IMR-90 (cell line): ENCODE data around the gene FAM174B. TPM values are rescaled to one million over a fixed set of nuclear protein-coding genes. Genes with fewer than 3 reads are reported as not detected.

Source experiments
- ATAC-seq: fragments of 200-7000 bp; cut with Tn5 transposase; 2 replicates; pipeline ENCODE4 v1.9.1; 2020; ENCODE audit warnings: low read depth, mild to moderate bottlenecking, moderate library complexity
- BruUV-seq: library from RNA; stranded (reverse); fragments of 400-500 nt; replicated peaks from 2 replicates; lab custom pipeline; 2021; lab: Mats Ljungman, UMichigan
- CTCF ChIA-PET: fragments of 300-600 bp; formaldehyde crosslinking; extraction: SDS; loops from one replicate; lab custom pipeline; 2021; ENCODE audit warnings: antibody characterized with exemption; lab: Yijun Ruan, JAX
- POLR2A ChIA-PET: fragments of 300-600 bp; sonication (Branson Sonifier 250); formaldehyde crosslinking; loops from one replicate; lab custom pipeline; 2022; ENCODE audit warnings: antibody characterized with exemption; ENCODE audit not compliant: unreplicated experiment; lab: Charles Lee
- DNase-seq: peaks from one replicate; pipeline ENCODE4 v3.0.0; 2013
- H2AFZ ChIP-seq: replicated peaks from 2 replicates; pipeline ENCODE3; 2013; ENCODE audit warnings: low read length, mild to moderate bottlenecking; ENCODE audit not compliant: poor library complexity
- H2AK5ac ChIP-seq: 2 replicates; pipeline ENCODE4 v1.6.1; 2013; ENCODE audit warnings: low read depth, low read length, inconsistent platforms
- H2AK9ac ChIP-seq: replicated peaks from 2 replicates; pipeline ENCODE3; 2013; ENCODE audit warnings: mild to moderate bottlenecking, low read depth, low read length, moderate library complexity; ENCODE audit not compliant: poor library complexity
- H2BK120ac ChIP-seq: 2 replicates; pipeline ENCODE4 v1.6.1; 2013; ENCODE audit warnings: low read depth, low read length, inconsistent platforms
- H2BK15ac ChIP-seq: 3 replicates; pipeline ENCODE4 v1.6.1; 2013; ENCODE audit warnings: low read depth, low read length, inconsistent platforms
- H2BK20ac ChIP-seq: 2 replicates; pipeline ENCODE4 v1.6.1; 2013; ENCODE audit warnings: low read depth, mild to moderate bottlenecking, inconsistent platforms, low read length, moderate library complexity
- H2BK5ac ChIP-seq: 2 replicates; pipeline ENCODE4 v1.6.1; 2013; ENCODE audit warnings: mild to moderate bottlenecking, low read depth, low read length, inconsistent platforms; ENCODE audit not compliant: poor library complexity, severe bottlenecking
- H3K14ac ChIP-seq: replicated peaks from 2 replicates; pipeline ENCODE4 v1.6.1; 2013; ENCODE audit warnings: low read depth, low read length, inconsistent platforms
- H3K18ac ChIP-seq: 2 replicates; pipeline ENCODE4 v1.6.1; 2013; ENCODE audit warnings: low read depth, low read length, control low read depth
- H3K23ac ChIP-seq: 2 replicates; pipeline ENCODE4 v1.6.1; 2013; ENCODE audit warnings: low read depth, low read length, inconsistent platforms
- H3K27ac ChIP-seq: 2 replicates; pipeline ENCODE4 v1.5.1; 2013; ENCODE audit warnings: mild to moderate bottlenecking, control low read depth, low read length; ENCODE audit not compliant: insufficient read depth
- H3K27me3 ChIP-seq: 2 replicates; pipeline ENCODE4 v1.6.1; 2013; ENCODE audit warnings: low read length; ENCODE audit not compliant: control insufficient read depth, insufficient read depth
- H3K36me3 ChIP-seq: 2 replicates; pipeline ENCODE4 v1.6.1; 2013; ENCODE audit warnings: low read length, mixed read lengths; ENCODE audit not compliant: control insufficient read depth, insufficient read depth
- H3K4ac ChIP-seq: 2 replicates; pipeline ENCODE4 v1.6.1; 2013; ENCODE audit warnings: low read depth, low read length, inconsistent platforms
- H3K4me1 ChIP-seq: 2 replicates; pipeline ENCODE4 v1.6.1; 2013; ENCODE audit warnings: low read length, mixed read lengths; ENCODE audit not compliant: control insufficient read depth, insufficient read depth
- H3K4me2 ChIP-seq: 2 replicates; pipeline ENCODE4 v1.6.1; 2013; ENCODE audit warnings: low read depth, mild to moderate bottlenecking, control low read depth, low read length, moderate library complexity
- H3K4me3 ChIP-seq: 2 replicates; pipeline ENCODE4 v1.5.1; 2013; ENCODE audit warnings: low read depth, mild to moderate bottlenecking, control low read depth, low read length, moderate library complexity; ENCODE audit not compliant: insufficient read depth
- H3K56ac ChIP-seq: 2 replicates; pipeline ENCODE4 v1.6.1; 2013; ENCODE audit warnings: low read length, inconsistent platforms; ENCODE audit not compliant: insufficient read depth; ENCODE audit errors: extremely low read depth
- H3K79me1 ChIP-seq, 2 experiments: 2 replicates each; pipeline ENCODE4 v1.6.1; 2013; ENCODE audit warnings: low read length in 2 of 2, inconsistent platforms in 1 of 2, low read depth in 1 of 2
- H3K9ac ChIP-seq: 2 replicates; pipeline ENCODE4 v1.6.1; 2013; ENCODE audit warnings: low read depth, low read length, control low read depth
- H3K9me1 ChIP-seq: 2 replicates; pipeline ENCODE4 v1.6.1; 2013; ENCODE audit warnings: low read length, inconsistent platforms; ENCODE audit not compliant: insufficient read depth
- H3K9me3 ChIP-seq: 2 replicates; pipeline ENCODE4 v1.6.1; 2013; ENCODE audit warnings: low read length; ENCODE audit not compliant: control insufficient read depth, insufficient read depth
- H4K20me1 ChIP-seq: 2 replicates; pipeline ENCODE4 v1.6.1; 2013; ENCODE audit warnings: low read length, inconsistent platforms; ENCODE audit not compliant: insufficient read depth
- H4K5ac ChIP-seq: 2 replicates; pipeline ENCODE4 v1.6.1; 2013; ENCODE audit warnings: mild to moderate bottlenecking, low read depth, low read length, control low read depth
- H4K8ac ChIP-seq, 2 experiments: 2 replicates each; pipeline ENCODE4 v1.6.1; 2013; ENCODE audit warnings: low read depth in 2 of 2, low read length in 2 of 2, control low read depth in 1 of 2, inconsistent platforms in 1 of 2
- H4K91ac ChIP-seq: 2 replicates; pipeline ENCODE4 v1.6.1; 2013; ENCODE audit warnings: low read depth, low read length, inconsistent platforms; ENCODE audit not compliant: insufficient read depth
- BHLHE40 ChIP-seq: fragments of 150-350 bp; IDR thresholded peaks from 2 replicates; pipeline ENCODE4 v1.6.1; 2016; ENCODE audit warnings: mild to moderate bottlenecking, low read depth, low read length
- CTCF ChIP-seq: conservative IDR thresholded peaks from 2 replicates; pipeline ENCODE4 v1.5.1; 2012; ENCODE audit warnings: mild to moderate bottlenecking, low read depth, low read length, improper control_type of control experiment
- ELK1 ChIP-seq: fragments of 150-350 bp; IDR thresholded peaks from 2 replicates; pipeline ENCODE4 v1.6.1; 2016; ENCODE audit warnings: low read depth, mild to moderate bottlenecking, low read length, moderate library complexity, borderline replicate concordance
- MAFK ChIP-seq: IDR thresholded peaks from 2 replicates; pipeline ENCODE4 v1.6.1; 2012; ENCODE audit warnings: low read depth, low read length, improper control_type of control experiment
- MAZ ChIP-seq: IDR thresholded peaks from 2 replicates; pipeline ENCODE4 v1.6.1; 2012; ENCODE audit warnings: low read depth, mild to moderate bottlenecking, low read length, improper control_type of control experiment, moderate library complexity, borderline replicate concordance
- NFE2L2 ChIP-seq: fragments of 150-350 bp; IDR thresholded peaks from 2 replicates; pipeline ENCODE4 v1.6.1; 2016; ENCODE audit warnings: low read depth, mild to moderate bottlenecking, low read length
- POLR2A ChIP-seq: IDR thresholded peaks from 2 replicates; pipeline ENCODE4 v1.6.1; 2012; ENCODE audit warnings: mild to moderate bottlenecking, low read depth, low read length
- RAD21 ChIP-seq: IDR thresholded peaks from 2 replicates; pipeline ENCODE4 v1.6.1; 2012; ENCODE audit warnings: low read length, improper control_type of control experiment
- RCOR1 ChIP-seq: IDR thresholded peaks from 2 replicates; pipeline ENCODE4 v1.6.1; 2012; ENCODE audit warnings: mild to moderate bottlenecking, low read length, improper control_type of control experiment; ENCODE audit not compliant: insufficient replicate concordance
- RFX5 ChIP-seq: IDR thresholded peaks from 2 replicates; pipeline ENCODE4 v1.8.0; 2012; ENCODE audit warnings: low read depth, mild to moderate bottlenecking, low read length, moderate library complexity
- SMC3 ChIP-seq: fragments of 150-350 bp; IDR thresholded peaks from 2 replicates; pipeline ENCODE4 v1.6.1; 2016; ENCODE audit warnings: low read depth, mild to moderate bottlenecking, antibody characterized with exemption, low read length, moderate library complexity
- USF2 ChIP-seq: fragments of 150-350 bp; IDR thresholded peaks from 2 replicates; pipeline ENCODE4 v1.6.1; 2017; ENCODE audit warnings: mild to moderate bottlenecking, antibody characterized with exemption, low read length, low read depth
- WGBS, 2 experiments: methylation state at CpG; one replicate each; pipeline versions ENCODE4 v1.1.5 to v1.1.7; 2013; ENCODE audit warnings: missing lambda C conversion rate in 2 of 2; ENCODE audit not compliant: insufficient read length in 1 of 2; ENCODE audit errors: extremely low coverage in 2 of 2; 5-methylcytosine and 5-hydroxymethylcytosine counted together
- dilution Hi-C: fragments of 300-500 bp; cut with HindIII; formaldehyde crosslinking; loops from one replicate; pipeline ENCODE4 v1.14.3; 2018; ENCODE audit warnings: low sequenced_read_pairs; ENCODE audit not compliant: unreplicated experiment
- in situ Hi-C: fragments of 300-500 bp; cut with MboI; formaldehyde crosslinking; loops from 3 replicates; pipeline ENCODE4 v1.14.3; 2019; ENCODE audit warnings: low sequenced_read_pairs, inconsistent platforms, mixed read lengths
- intact Hi-C: fragments of 100-400 bp; cut with micrococcal nuclease; formaldehyde crosslinking; loops from 2 replicates; pipeline ENCODE4 v1.10.0; 2022
- polyA plus RNA-seq, 3 experiments: library from polyadenylated mRNA; depleted of rRNA; stranded (reverse); fragments of >200 nt; gene quantifications; 2 replicates each; pipeline ENCODE4 v1.2.3, GENCODE V29; 2012; ENCODE audit warnings: low replicate concordance in 1 of 3
- total RNA-seq: library from RNA; depleted of rRNA; stranded (reverse); fragments of >200 nt; gene quantifications from 2 replicates; pipeline ENCODE4 v1.2.3, GENCODE V29; 2012

The FAM174B gene
- total and polyA plus RNA-seq, 2 of the 4 experiments (the other 2 are of a cell fraction), result 0.18 to 0.56 TPM

- ATAC-seq (no peak), DNase-seq (no peak)
- H3K4me2 ChIP-seq, result no peak overlapping the region
- CTCF ChIA-PET, result no interaction called here
- H3K4me3 ChIP-seq, result no peak overlapping the region
- no peaks in the 10 kb centered on the region for H3K36me3 ChIP-seq
- H2AFZ ChIP-seq, result no peak overlapping the region
- no TSS peak for BruUV-seq
- H2BK120ac ChIP-seq, result no peak overlapping the region
- no peak for TF ChIP-seq ELK1
- TF ChIP-seq USF2, result no peak
- no peak for TF ChIP-seq RAD21
- TF ChIP-seq RCOR1, result no peak
- TF ChIP-seq BHLHE40, result no peak
- TF ChIP-seq MAFK, result no peak
- TF ChIP-seq MAZ, result no peak
- no peak for TF ChIP-seq SMC3
- no peak for TF ChIP-seq RFX5
- no peak for TF ChIP-seq NFE2L2
- no peak for TF ChIP-seq CTCF
- no peak for TF ChIP-seq POLR2A
- no peaks in the 10 kb centered on the region for H3K4me1 ChIP-seq
- in situ Hi-C loops, result no loop called here
- H3K14ac ChIP-seq, result no peak overlapping the region
- POLR2A ChIA-PET, result no interaction called here
- no peak overlapping the region for H3K23ac ChIP-seq
- no peaks in the 10 kb centered on the region for H3K9me3 ChIP-seq
- no peaks in the 10 kb centered on the region for H3K79me1 ChIP-seq
- no peak overlapping the region for H2BK20ac ChIP-seq
- no peak overlapping the region for H3K27ac ChIP-seq
- H4K20me1 ChIP-seq, result no peaks in the 10 kb centered on the region
- no peak overlapping the region for H2BK15ac ChIP-seq
- no CpG with 5 or more reads among the region's 3 CpGs for WGBS, 2 experiments
- H4K91ac ChIP-seq, result no peak overlapping the region
- intact Hi-C loops, result no loop called here
- no peak overlapping the region for H3K4ac ChIP-seq
- H4K5ac ChIP-seq, result no peak overlapping the region
- no peak overlapping the region for H2AK9ac ChIP-seq
- H3K18ac ChIP-seq, result no peak overlapping the region
- H3K9me1 ChIP-seq, result no peaks in the 10 kb centered on the region
- no peak overlapping the region for H3K56ac ChIP-seq
- no peak overlapping the region for H3K9ac ChIP-seq
- dilution Hi-C loops, result no loop called here
- no peak overlapping the region for H2BK5ac ChIP-seq
- H3K27me3 ChIP-seq, result no peaks in the 10 kb centered on the region
- no peak overlapping the region for H4K8ac ChIP-seq
- no peak overlapping the region for H2AK5ac ChIP-seq
These were observed 85.8 kb downstream of the FAM174B start for GRCh38 chr15:92569778-92570177.
